Body of pancreas (tissue), 4 donors: ENCODE data around the gene TOMM22. TPM values are rescaled to one million over a fixed set of nuclear protein-coding genes. Genes with fewer than 3 reads are reported as not detected.
A peak's percentile ranks its signal among the peaks of the same experiment; 100 is the strongest.

Experiments
- ATAC-seq: fragments of 150-250 bp; one replicate; pipeline ENCODE4 v1.9.1; 2016
- DNase-seq, 4 donors: peaks; one replicate each; pipeline ENCODE4 v3.0.0-alpha.2; 2019
- H3K27ac ChIP-seq, 4 donors: fragments of 200-600 bp; sonication (generic); 1 replicate in 3 of 4; 2 replicates in 1 of 4; pipeline versions ENCODE4 v1.5.1 to v1.6.1; 2016 to 2019; ENCODE audit warnings: mild to moderate bottlenecking in 1 of 4, mixed read lengths in 1 of 4, moderate library complexity in 1 of 4
- H3K27me3 ChIP-seq, 2 donors: fragments of 200-600 bp; sonication (generic); one replicate each; pipeline ENCODE4 v1.6.0; 2016; ENCODE audit warnings: mild to moderate bottlenecking in 1 of 2
- H3K36me3 ChIP-seq, 2 donors: fragments of 200-600 bp; sonication (generic); replicated peaks in 1 of 2; 2 replicates each; pipeline ENCODE4 v1.5.1; 2016; ENCODE audit warnings: low read depth in 2 of 2; ENCODE audit not compliant: insufficient read depth in 1 of 2
- H3K4me1 ChIP-seq: fragments of 200-600 bp; sonication (generic); one replicate; pipeline ENCODE4 v1.6.0; 2016
- H3K4me3 ChIP-seq, 2 donors: fragments of 200-600 bp; sonication (generic); 1 replicate in 1 of 2; 2 replicates in 1 of 2; pipeline ENCODE4 v1.5.1; 2016 to 2019
- H3K9me3 ChIP-seq, 3 donors: fragments of 200-600 bp; sonication (generic); 1 replicate in 2 of 3; 2 replicates in 1 of 3; pipeline ENCODE4 v1.5.1; 2016
- CTCF ChIP-seq, 7 experiments: fragments of 450-650 bp in 4 of 7; fragments of 200-600 bp in 3 of 7; sonication (generic) in 3 of 7; IDR thresholded peaks; one replicate each; pipeline ENCODE4 v1.5.1; 2016 to 2019; ENCODE audit warnings: antibody characterized with exemption in 7 of 7
- POLR2A ChIP-seq, 3 donors: fragments of 450-650 bp; IDR thresholded peaks; one replicate each; pipeline ENCODE4 v1.6.1; 2016; ENCODE audit warnings: antibody characterized with exemption in 3 of 3, mild to moderate bottlenecking in 2 of 3
- WGBS, 2 donors: methylation state at CpG; one replicate each; pipeline ENCODE4 v1.1.5; 2017; 5-methylcytosine and 5-hydroxymethylcytosine counted together
- intact Hi-C: fragments of 100-400 bp; cut with DNase I; formaldehyde crosslinking; loops from one replicate; pipeline ENCODE4 v1.15.1; 2023
- total RNA-seq, 2 donors: library from RNA; depleted of rRNA; stranded (reverse); fragments of >200 nt; gene quantifications; one replicate each; pipeline ENCODE4 v1.1.0, GENCODE V29; 2016

The TOMM22 gene
- total RNA-seq, 2 donors from 2014 or later, result 16.6 to 21.4 TPM

- intact Hi-C loops, result no loop called here
- WGBS, 2 donors, result 87 to 94% methylated on average over 10 to 13 of the region's 15 CpGs
- H3K9me3 ChIP-seq, result no peaks in the 10 kb centered on the region
- H3K4me3 ChIP-seq, result no peak overlapping the region
- TF ChIP-seq POLR2A (IDR thresholded peaks at IDR 0.05) (no peak), CTCF (IDR thresholded peaks at IDR 0.05) (no peak)
- H3K27ac ChIP-seq, result no peak overlapping the region
- H3K36me3 ChIP-seq, result no peaks in the 10 kb centered on the region
- H3K27me3 ChIP-seq, result no peaks in the 10 kb centered on the region
- ATAC-seq, result no peak
- no peak for DNase-seq
- peaks cover 14% of the 10 kb centered on the region for H3K4me1 ChIP-seq
Measured at GRCh38 chr22:38715852-38716251, 34.1 kb downstream of the TOMM22 start.

- DNase-seq (no peak), ATAC-seq (no peak)
- Histone ChIP-seq H3K9me3 (no peaks in the 10 kb centered on the region), H3K4me1 (peaks cover 14% of the 10 kb centered on the region), H3K27ac (no peak overlapping the region), H3K4me3 (no peak overlapping the region), H3K27me3 (no peaks in the 10 kb centered on the region), H3K36me3 (no peaks in the 10 kb centered on the region)
- WGBS, 2 donors, result 96% methylated on average over 8 to 10 of the region's 10 CpGs
- TF ChIP-seq CTCF (IDR thresholded peaks at IDR 0.05) (no peak), POLR2A (IDR thresholded peaks at IDR 0.05) (no peak)
- intact Hi-C loops, result no loop called here
Measured at GRCh38 chr22:38716271-38716670, 34.5 kb downstream of the TOMM22 start.

GRCh38 chr22:38716826-38717225 lies 35.1 kb downstream of the TOMM22 start:
- Histone ChIP-seq H3K36me3 (no peaks in the 10 kb centered on the region), H3K4me1 (peaks cover 14% of the 10 kb centered on the region), H3K4me3 (no peak overlapping the region), H3K9me3 (no peaks in the 10 kb centered on the region), H3K27me3 (no peaks in the 10 kb centered on the region), H3K27ac (no peak overlapping the region)
- intact Hi-C loops, result no loop called here
- TF ChIP-seq POLR2A (IDR thresholded peaks at IDR 0.05), result no peak
- no peak for TF ChIP-seq CTCF (IDR thresholded peaks at IDR 0.05)
- DNase-seq, result no peak
- WGBS, 2 donors, result 91 to 96% methylated on average over 9 of the region's 9 CpGs
- ATAC-seq, result no peak

- ATAC-seq, result no peak
- TF ChIP-seq POLR2A (IDR thresholded peaks at IDR 0.05), result no peak
- TF ChIP-seq CTCF (IDR thresholded peaks at IDR 0.05), result no peak
- peaks cover 14% of the 10 kb centered on the region for H3K4me1 ChIP-seq
- intact Hi-C loops, result no loop called here
- H3K4me3 ChIP-seq, result no peak overlapping the region
- no peak overlapping the region for H3K27ac ChIP-seq
- H3K9me3 ChIP-seq, result no peaks in the 10 kb centered on the region
- DNase-seq, result no peak
- no peaks in the 10 kb centered on the region for H3K27me3 ChIP-seq
- WGBS, 2 donors, result 87 to 91% methylated on average over 6 of the region's 6 CpGs
- H3K36me3 ChIP-seq, result no peaks in the 10 kb centered on the region
Measured at GRCh38 chr22:38717244-38717643, 35.5 kb downstream of the TOMM22 start.

GRCh38 chr22:38718414-38718813 lies 36.7 kb downstream of the TOMM22 start:
- no peak overlapping the region for H3K4me3 ChIP-seq
- peaks cover 14% of the 10 kb centered on the region for H3K4me1 ChIP-seq
- ATAC-seq (peak; percentile 99), DNase-seq (peak; percentile 77 to 87 (median 82))
- intact Hi-C loops, result no loop called here
- no peaks in the 10 kb centered on the region for H3K27me3 ChIP-seq
- no peaks in the 10 kb centered on the region for H3K9me3 ChIP-seq
- peak; percentile 43 to 81 (median 62) for TF ChIP-seq CTCF (IDR thresholded peaks at IDR 0.05)
- no peak for TF ChIP-seq POLR2A (IDR thresholded peaks at IDR 0.05)
- WGBS, 2 donors, result 22 to 30% methylated on average over 6 of the region's 6 CpGs
- peaks cover 0 to 8% of the 10 kb centered on the region in 2 donors for H3K36me3 ChIP-seq
- H3K27ac ChIP-seq, result peak overlapping the region; percentile 9 to 70 (median 37)
